ENCODE data around the gene GTSF1L. TPM values are rescaled to one million over a fixed set of nuclear protein-coding genes. Genes with fewer than 3 reads are reported as not detected.

The GTSF1L gene
- total RNA-seq, 1 experiment from 2014 or later, result not detected

DNA sequence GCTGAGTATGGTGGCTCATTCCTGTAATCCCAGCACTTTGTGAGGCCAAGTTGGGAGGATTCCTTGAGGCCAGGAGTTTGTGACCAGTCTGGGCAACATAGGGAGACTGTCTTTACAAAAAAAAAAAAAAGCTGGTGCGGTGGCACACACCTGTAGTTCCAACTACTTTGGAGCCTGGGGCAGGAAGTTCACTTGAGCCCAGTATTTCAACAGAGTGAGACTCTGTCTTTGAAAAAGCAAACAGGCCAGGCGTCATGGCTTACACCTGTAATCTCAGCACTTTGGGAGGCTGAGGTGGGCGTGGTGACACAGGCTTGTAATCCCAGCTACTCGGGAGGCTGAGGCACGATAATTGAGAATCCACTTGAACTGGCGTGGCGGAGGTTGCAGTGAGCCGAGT lies 31.2 kb downstream of the GTSF1L start:
- no peak overlapping the region for H2BK12ac ChIP-seq (ENCODE audit: insufficient read length, low read depth, low read length)
- no peaks in the 10 kb centered on the region for H3K23me2 ChIP-seq (ENCODE audit: insufficient read length, low read depth, low read length, poor library complexity, severe bottlenecking)
- H4K5ac ChIP-seq (ENCODE audit: insufficient read length, low read depth, low read length), result no peak overlapping the region
- H3K4me1 Mint-ChIP-seq, result no peaks in the 10 kb centered on the region
- DNase-seq, result no peak
- H3K27ac ChIP-seq (ENCODE audit: insufficient read length, low read depth, low read length), result no peak overlapping the region
- TF ChIP-seq, protein P1, sequence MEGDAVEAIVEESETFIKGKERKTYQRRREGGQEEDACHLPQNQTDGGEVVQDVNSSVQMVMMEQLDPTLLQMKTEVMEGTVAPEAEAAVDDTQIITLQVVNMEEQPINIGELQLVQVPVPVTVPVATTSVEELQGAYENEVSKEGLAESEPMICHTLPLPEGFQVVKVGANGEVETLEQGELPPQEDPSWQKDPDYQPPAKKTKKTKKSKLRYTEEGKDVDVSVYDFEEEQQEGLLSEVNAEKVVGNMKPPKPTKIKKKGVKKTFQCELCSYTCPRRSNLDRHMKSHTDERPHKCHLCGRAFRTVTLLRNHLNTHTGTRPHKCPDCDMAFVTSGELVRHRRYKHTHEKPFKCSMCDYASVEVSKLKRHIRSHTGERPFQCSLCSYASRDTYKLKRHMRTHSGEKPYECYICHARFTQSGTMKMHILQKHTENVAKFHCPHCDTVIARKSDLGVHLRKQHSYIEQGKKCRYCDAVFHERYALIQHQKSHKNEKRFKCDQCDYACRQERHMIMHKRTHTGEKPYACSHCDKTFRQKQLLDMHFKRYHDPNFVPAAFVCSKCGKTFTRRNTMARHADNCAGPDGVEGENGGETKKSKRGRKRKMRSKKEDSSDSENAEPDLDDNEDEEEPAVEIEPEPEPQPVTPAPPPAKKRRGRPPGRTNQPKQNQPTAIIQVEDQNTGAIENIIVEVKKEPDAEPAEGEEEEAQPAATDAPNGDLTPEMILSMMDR (conservative IDR thresholded peaks at IDR 0.05), result no peak
- no peaks in the 10 kb centered on the region for H4K20me1 ChIP-seq (ENCODE audit: control insufficient read depth, insufficient read depth, insufficient read length)
- no CpG with 5 or more reads among the region's 8 CpGs for WGBS (ENCODE audit: extremely low coverage, insufficient read length, low lambda C conversion rate)
- peaks cover 34 to 59% (median 58%) of the 10 kb centered on the region in 3 experiments; a peak in 6 of 7 replicates for H3K36me3 Mint-ChIP-seq (ENCODE audit: insufficient read depth in 1 of 3, low read depth in 3 of 3)
- H2BK20ac ChIP-seq (ENCODE audit: low read depth, low read length, poor library complexity, severe bottlenecking), result no peak overlapping the region
- no peak overlapping the region for H3T11ph ChIP-seq (ENCODE audit: low read length)
- H2AFZ ChIP-seq (ENCODE audit: low read length), result no peak overlapping the region
- no peaks in the 10 kb centered on the region for H3K79me2 ChIP-seq (ENCODE audit: insufficient read depth, low read length)
- H3K4me3 Mint-ChIP-seq, result no peak overlapping the region
- H3K56ac ChIP-seq (ENCODE audit: insufficient read length, low read depth, low read length), result no peak overlapping the region
- no peak overlapping the region for H3K27ac Mint-ChIP-seq
- H3K14ac ChIP-seq (ENCODE audit: insufficient read depth, low read length), result no peak overlapping the region
- no peak overlapping the region for H2BK120ac ChIP-seq (ENCODE audit: low read depth, low read length, poor library complexity, severe bottlenecking)
- no peak overlapping the region for H4K91ac ChIP-seq (ENCODE audit: insufficient read length, low read depth, low read length)
- no peak overlapping the region for H3K23ac ChIP-seq (ENCODE audit: insufficient read length, low read depth, low read length)
- no peak overlapping the region for H4K8ac ChIP-seq (replicated peaks; ENCODE audit: insufficient read length, low read depth, low read length)
- H2AK5ac ChIP-seq (ENCODE audit: insufficient read length, low read length), result no peak overlapping the region
- H3K9me3 ChIP-seq (ENCODE audit: control insufficient read depth, low read depth, low read length), result no peaks in the 10 kb centered on the region
- H3K9ac ChIP-seq (ENCODE audit: extremely low read depth, insufficient read length, low read length), result no peak overlapping the region
- no peaks in the 10 kb centered on the region for H3K27me3 Mint-ChIP-seq (ENCODE audit: low read depth)
- no peaks in the 10 kb centered on the region for H3K4me1 ChIP-seq (ENCODE audit: insufficient read depth, low read length)
- H3K79me1 ChIP-seq (ENCODE audit: insufficient read depth, low read depth, low read length, poor library complexity, severe bottlenecking), result peaks cover 2% of the 10 kb centered on the region
- no peak overlapping the region for H3K4me2 ChIP-seq (ENCODE audit: insufficient read depth, insufficient read length, low read length)
- no peak overlapping the region for H2BK15ac ChIP-seq (ENCODE audit: low read depth, low read length)
- no peaks in the 10 kb centered on the region for H3K27me3 ChIP-seq (ENCODE audit: insufficient read depth, low read length)
- H3K9me3 Mint-ChIP-seq, result no peaks in the 10 kb centered on the region
- H3K18ac ChIP-seq (ENCODE audit: insufficient read length, low read depth, low read length), result no peak overlapping the region
- H2BK5ac ChIP-seq (ENCODE audit: insufficient read length, low read length), result no peak overlapping the region
- H3K4ac ChIP-seq (ENCODE audit: low read depth, low read length), result no peak overlapping the region
